HepG2 (cell line): Measurements from ENCODE around the gene DLG4. TPM values are rescaled to one million over a fixed set of nuclear protein-coding genes. Genes with fewer than 3 reads are reported as not detected.
A peak's percentile ranks its signal among the peaks of the same experiment; 100 is the strongest.

Experiments
- AGO1 ChIP-seq: fragments of 200-400 bp; formaldehyde crosslinking; IDR thresholded peaks from 2 replicates; pipeline ENCODE4 v1.6.1; 2017; ENCODE audit warnings: mild to moderate bottlenecking, low read depth, low read length, moderate library complexity; ENCODE audit not compliant: poor library complexity, severe bottlenecking
- ATF7 ChIP-seq, 2 experiments: fragments of 450-650 bp in 1 of 2; sonication (generic) in 1 of 2; formaldehyde crosslinking in 1 of 2; IDR thresholded peaks; 2 replicates each; pipeline versions ENCODE4 v1.4.0 to v1.6.1; 2016 to 2020; ENCODE audit warnings: antibody characterized with exemption in 1 of 2, mild to moderate bottlenecking in 1 of 2, missing genetic modification reagents in 1 of 2
- CENPX ChIP-seq: sonication (generic); formaldehyde crosslinking; IDR thresholded peaks from 2 replicates; pipeline ENCODE4 v1.9.0; 2021; ENCODE audit warnings: mild to moderate bottlenecking, missing genetic modification reagents, moderate library complexity
- FOXP1 ChIP-seq, 2 experiments: fragments of 450-650 bp in 1 of 2; IDR thresholded peaks; 2 replicates each; pipeline ENCODE4 v1.6.1; 2017 to 2018; ENCODE audit warnings: antibody characterized with exemption in 1 of 2
- GATA4 ChIP-seq: sonication (generic); IDR thresholded peaks from 2 replicates; pipeline ENCODE4 v1.6.1; 2016; ENCODE audit warnings: antibody characterized with exemption, low read depth, borderline replicate concordance
- GATAD1 ChIP-seq: IDR thresholded peaks from 2 replicates; pipeline ENCODE4 v1.6.1; 2016; ENCODE audit warnings: missing genetic modification reagents, missing compliant biosample characterization
- IRF2 ChIP-seq: IDR thresholded peaks from 2 replicates; pipeline ENCODE4 v1.6.1; 2018; ENCODE audit warnings: missing genetic modification reagents, missing compliant biosample characterization
- KLF11 ChIP-seq: IDR thresholded peaks from 2 replicates; pipeline ENCODE4 v1.6.1; 2016; ENCODE audit warnings: missing compliant biosample characterization
- KLF13 ChIP-seq: sonication (generic); formaldehyde crosslinking; IDR thresholded peaks from 2 replicates; pipeline ENCODE4 v1.4.0; 2020; ENCODE audit warnings: mild to moderate bottlenecking, missing genetic modification reagents
- MAZ ChIP-seq, 2 experiments: sonication (generic) in 1 of 2; formaldehyde crosslinking in 1 of 2; IDR thresholded peaks; 2 replicates each; pipeline versions ENCODE4 v1.5.0 to v1.6.1; 2012 to 2020; ENCODE audit warnings: low read depth in 2 of 2, mild to moderate bottlenecking in 2 of 2, borderline replicate concordance in 1 of 2, improper control_type of control experiment in 1 of 2, low read length in 1 of 2, missing genetic modification reagents in 1 of 2, moderate library complexity in 1 of 2
- NAIF1 ChIP-seq: sonication (generic); formaldehyde crosslinking; IDR thresholded peaks from 2 replicates; pipeline ENCODE4 v1.5.0; 2020; ENCODE audit warnings: mild to moderate bottlenecking, missing genetic modification reagents, borderline replicate concordance
- NFE2L1 ChIP-seq: sonication (generic); formaldehyde crosslinking; IDR thresholded peaks from 2 replicates; pipeline ENCODE4 v1.4.0; 2020; ENCODE audit warnings: missing genetic modification reagents, mild to moderate bottlenecking, borderline replicate concordance
- NRL ChIP-seq: sonication (generic); formaldehyde crosslinking; IDR thresholded peaks from 2 replicates; pipeline ENCODE4 v1.5.0; 2020; ENCODE audit warnings: missing genetic modification reagents, mild to moderate bottlenecking, moderate library complexity, borderline replicate concordance
- POLR2AphosphoS2 ChIP-seq: IDR thresholded peaks from 2 replicates; pipeline ENCODE4 v1.6.1; 2011; ENCODE audit warnings: low read depth, low read length, improper control_type of control experiment
- RFX5 ChIP-seq: IDR thresholded peaks from 2 replicates; pipeline ENCODE4 v1.6.1; 2011; ENCODE audit warnings: low read depth, low read length, improper control_type of control experiment
- SNAPC2 ChIP-seq: sonication (generic); formaldehyde crosslinking; IDR thresholded peaks from 2 replicates; pipeline ENCODE4 v1.8.1; 2022; ENCODE audit warnings: mild to moderate bottlenecking, missing genetic modification reagents
- THYN1 ChIP-seq: sonication (generic); formaldehyde crosslinking; IDR thresholded peaks from 2 replicates; pipeline ENCODE4 v1.8.1; 2023; ENCODE audit warnings: low read depth, mild to moderate bottlenecking, moderate library complexity, missing genetic modification reagents, borderline replicate concordance
- ZFP36L1 ChIP-seq: sonication (generic); formaldehyde crosslinking; IDR thresholded peaks from 2 replicates; pipeline ENCODE4 v1.8.0; 2022; ENCODE audit warnings: mild to moderate bottlenecking, missing genetic modification reagents, moderate library complexity
- ZFP62 ChIP-seq: sonication (generic); formaldehyde crosslinking; IDR thresholded peaks from 2 replicates; pipeline ENCODE4 v1.4.0; 2020; ENCODE audit warnings: missing genetic modification reagents
- ZFX ChIP-seq: sonication (generic); formaldehyde crosslinking; IDR thresholded peaks from 2 replicates; pipeline ENCODE4 v1.4.0; 2020; ENCODE audit warnings: mild to moderate bottlenecking, low read depth, missing genetic modification reagents, moderate library complexity
- ZFY ChIP-seq: sonication (generic); formaldehyde crosslinking; IDR thresholded peaks from 2 replicates; pipeline ENCODE4 v1.4.0; 2020; ENCODE audit warnings: missing genetic modification reagents
- ZFYVE20 ChIP-seq: sonication (generic); formaldehyde crosslinking; IDR thresholded peaks from 2 replicates; pipeline ENCODE4 v1.8.0; 2023; ENCODE audit warnings: low read depth, mild to moderate bottlenecking, moderate library complexity, missing genetic modification reagents, borderline replicate concordance
- ZNF292 ChIP-seq: sonication (generic); formaldehyde crosslinking; IDR thresholded peaks from 2 replicates; pipeline ENCODE4 v1.8.1; 2022; ENCODE audit warnings: mild to moderate bottlenecking, low read depth, missing genetic modification reagents, borderline replicate concordance
- ZNF30 ChIP-seq: sonication (generic); formaldehyde crosslinking; IDR thresholded peaks from 2 replicates; pipeline ENCODE4 v1.5.0; 2020; ENCODE audit warnings: mild to moderate bottlenecking, missing genetic modification reagents
- ZNF530 ChIP-seq: sonication (generic); formaldehyde crosslinking; IDR thresholded peaks from 2 replicates; pipeline ENCODE4 v1.5.0; 2020; ENCODE audit warnings: low read depth, mild to moderate bottlenecking, missing genetic modification reagents
- ZNF562 ChIP-seq: sonication (generic); formaldehyde crosslinking; IDR thresholded peaks from 2 replicates; pipeline ENCODE4 v1.8.0; 2022; ENCODE audit warnings: missing genetic modification reagents, borderline replicate concordance
- ZNF605 ChIP-seq: sonication (generic); formaldehyde crosslinking; IDR thresholded peaks from 2 replicates; pipeline ENCODE4 v1.8.0; 2022; ENCODE audit warnings: mild to moderate bottlenecking, missing genetic modification reagents
- ZNF670 ChIP-seq: sonication (generic); formaldehyde crosslinking; IDR thresholded peaks from 2 replicates; pipeline ENCODE4 v1.8.0; 2022; ENCODE audit warnings: mild to moderate bottlenecking, missing genetic modification reagents, borderline replicate concordance
- ZNF839 ChIP-seq: sonication (generic); formaldehyde crosslinking; IDR thresholded peaks from 2 replicates; pipeline ENCODE4 v1.4.0; 2020; ENCODE audit warnings: missing genetic modification reagents, mild to moderate bottlenecking, borderline replicate concordance
- ZSCAN22 ChIP-seq: sonication (generic); formaldehyde crosslinking; IDR thresholded peaks from 2 replicates; pipeline ENCODE4 v1.4.0; 2020; ENCODE audit warnings: mild to moderate bottlenecking, missing genetic modification reagents
- ZSCAN25 ChIP-seq: sonication (generic); formaldehyde crosslinking; IDR thresholded peaks from 2 replicates; pipeline ENCODE4 v1.8.0; 2022; ENCODE audit warnings: mild to moderate bottlenecking, missing genetic modification reagents
- polyA plus RNA-seq, 8 experiments: library from polyadenylated mRNA; depleted of rRNA in 3 of 8; stranded (reverse) in 7 of 8; unstranded in 1 of 8; fragments of >200 nt; fragmentation: Illumina TruSeq in 4 of 8; extraction: Trizol in 4 of 8; gene quantifications; 2 replicates each; pipeline versions ENCODE4 v1.2.1 to v1.2.3, GENCODE V29; 2011 to 2016; ENCODE audit warnings: low read depth in 4 of 8, missing spikeins in 1 of 8, mixed read lengths in 1 of 8; ENCODE audit not compliant: insufficient read depth in 1 of 8
- total RNA-seq, 5 experiments: library from RNA; depleted of rRNA; stranded (reverse); fragments of >200 nt; fragmentation: Illumina TruSeq; extraction: Trizol; gene quantifications; 2 replicates each; pipeline ENCODE4 v1.2.3, GENCODE V29; 2016; ENCODE audit warnings: low read depth in 1 of 5

The DLG4 gene
- total and polyA plus RNA-seq, 2 of the 13 experiments (the other 11 are each of a cell fraction or from before 2014, with no cell fraction given) = 0.71 to 4.3 TPM

DNA sequence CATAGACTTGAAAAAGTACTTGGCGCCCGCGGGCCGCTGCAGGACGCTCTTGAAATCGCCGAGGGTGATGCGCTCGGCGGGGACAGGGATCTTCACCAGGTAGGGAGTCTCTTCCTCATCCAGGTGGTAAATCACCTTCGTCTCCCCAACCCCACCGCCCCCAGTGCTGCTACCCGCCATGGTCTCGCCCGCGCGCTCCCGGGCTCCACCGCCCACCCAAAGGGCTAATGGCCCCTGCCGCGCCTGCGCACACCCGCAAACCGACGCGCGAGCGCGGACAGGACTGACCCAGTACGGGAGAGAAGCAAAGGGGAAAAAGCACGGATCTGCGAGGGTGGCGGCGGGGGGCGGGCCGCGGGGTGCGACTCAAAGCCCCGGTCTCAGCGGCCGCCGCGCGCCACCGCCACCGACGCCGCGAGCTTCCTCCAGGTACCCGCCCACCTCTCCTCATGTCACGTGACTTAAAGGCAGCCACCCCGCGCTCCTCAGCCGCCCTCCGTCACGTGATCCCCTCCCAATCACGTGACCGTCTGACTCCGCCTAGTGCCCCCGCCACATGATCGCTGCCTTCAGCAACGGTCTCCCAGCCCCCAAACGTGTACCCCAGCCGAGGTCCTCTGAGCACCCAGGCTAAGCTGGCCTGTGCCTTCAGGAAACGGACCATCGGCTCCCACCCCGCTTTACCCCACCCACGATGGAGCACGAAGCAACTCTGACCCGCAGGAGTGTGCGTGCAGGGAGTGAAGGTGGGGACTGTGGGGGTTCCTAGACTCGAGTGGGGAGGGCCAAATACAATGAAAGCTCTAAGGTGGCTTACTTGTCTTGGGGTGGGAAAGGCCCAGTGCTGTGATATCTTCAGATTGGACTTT is 14.7 kb upstream of the DLG4 start, which contains the start of gene DVL2 (continued):
- TF ChIP-seq ZSCAN25 (0 out of 2 replicates have a peak, but pooled peaks have one; percentile 30), GATAD1 (peak; percentile 97), ZNF670 (0 out of 2 replicates have a peak, but pooled peaks have one; percentile 66), CENPX (CRISPR knock-in tag) (no peak), ZFP36L1 (no peak), ZNF530 (CRISPR knock-in tag) (no peak), ZNF30 (CRISPR knock-in tag) (no peak), ZFYVE20 (CRISPR knock-in tag) (no peak), NRL (no peak; the same call in 1 of the 2 replicates), KLF11 (CRISPR knock-in tag) (peak; percentile 83), THYN1 (CRISPR knock-in tag) (peak; percentile 71; the same call in 1 of the 2 replicates), ZFX (peak; percentile 63; the same call in 1 of the 2 replicates), ZFY (peak; percentile 67), SNAPC2 (CRISPR knock-in tag) (no peak), ATF7 (IDR thresholded peaks at IDR 0.05) (no peak), ATF7 (CRISPR knock-in tag; IDR thresholded peaks at IDR 0.05) (peak; percentile 53; the same call in 1 of the 2 replicates), ZFP62 (no peak), MAZ (IDR thresholded peaks at IDR 0.05; ENCODE audit: borderline replicate concordance, low read depth, low read length) (no peak), MAZ (CRISPR knock-in tag; IDR thresholded peaks at IDR 0.05; ENCODE audit: low read depth) (peak; percentile 88), KLF13 (CRISPR knock-in tag) (no peak; the same call in 1 of the 2 replicates), AGO1 (peak; percentile 100), ZNF292 (CRISPR knock-in tag) (no peak), FOXP1 (IDR thresholded peaks at IDR 0.05) (no peak), FOXP1 (CRISPR knock-in tag; IDR thresholded peaks at IDR 0.05) (no peak; the same call in 1 of the 2 replicates), ZNF562 (CRISPR knock-in tag) (no peak), ZSCAN22 (CRISPR knock-in tag) (no peak), POLR2AphosphoS2 (no peak; the same call in 1 of the 2 replicates), GATA4 (no peak), RFX5 (no peak; the same call in 1 of the 2 replicates), NFE2L1 (no peak), ZNF839 (CRISPR knock-in tag) (peak; percentile 81; the same call in 1 of the 2 replicates), ZNF605 (CRISPR knock-in tag) (0 out of 2 replicates have a peak, but pooled peaks have one; percentile 46), NAIF1 (CRISPR knock-in tag) (peak; percentile 89), IRF2 (CRISPR knock-in tag) (peak; percentile 97)
